ENCODE results near the gene KRTAP4-11. TPM values are rescaled to one million over a fixed set of nuclear protein-coding genes. Genes with fewer than 3 reads are reported as not detected.
"Not testable (repeated sequence)": the region's sequence is repeated elsewhere in the genome, so short reads cannot be mapped to it uniquely, and the experiment has no call there.

Gene KRTAP4-11
- total RNA-seq, 4 donors from 2014 or later: not detected

GRCh38 chr17:41103896-41104295, 14.3 kb downstream of the KRTAP4-11 start:
- DNase-seq: no peak
- no peaks in the 10 kb centered on the region for H3K4me1 ChIP-seq
- no peak for TF ChIP-seq POLR2A (IDR thresholded peaks at IDR 0.05)
- no peak for TF ChIP-seq CTCF (IDR thresholded peaks at IDR 0.05)
- H3K36me3 ChIP-seq: no peaks in the 10 kb centered on the region
- H3K27ac ChIP-seq: no peak overlapping the region
- intact Hi-C loops (cut with DNase I; ENCODE audit: low total_unique reads): no loop called here
- no peaks in the 10 kb centered on the region for H3K27me3 ChIP-seq
- H3K9me3 ChIP-seq: no peaks in the 10 kb centered on the region
- no peak overlapping the region for H3K4me3 ChIP-seq

- no peak within 1 kb of the TSS for H3K4me3 ChIP-seq
- H3K9me3 ChIP-seq: no peaks in the 10 kb centered on the region
- no peaks in the 10 kb centered on the region for H3K4me1 ChIP-seq
- no peak within 1 kb of the TSS for H3K27ac ChIP-seq
- no peak for DNase-seq
- intact Hi-C loops (cut with DNase I; ENCODE audit: low total_unique reads): no loop called here
- H3K27me3 ChIP-seq: no peaks in the 10 kb centered on the region
- TF ChIP-seq POLR2A (IDR thresholded peaks at IDR 0.05): no peak
- no peak for TF ChIP-seq CTCF (IDR thresholded peaks at IDR 0.05)
- no peaks in the 10 kb centered on the region for H3K36me3 ChIP-seq
These were observed 16.4 kb downstream of the KRTAP4-11 start, which contains the start of gene KRTAP4-16 for GRCh38 chr17:41101586-41102259. TSS of gene KRTAP4-16 (minus strand) at chr17:41102209. CDS start at chr17:41102209, 0 bp downstream.

- H3K27ac ChIP-seq; intact Hi-C loops (cut with DNase I; ENCODE audit: low total_unique reads): not testable (repeated sequence)
These were observed 18.3 kb downstream of the KRTAP4-11 start for GRCh38 chr17:41099682-41100480.

GRCh38 chr17:41098481-41098880, 19.7 kb downstream of the KRTAP4-11 start:
- Histone ChIP-seq H3K36me3 (no peaks in the 10 kb centered on the region), H3K27me3 (no peaks in the 10 kb centered on the region), H3K4me3 (no peak overlapping the region), H3K27ac (no peak overlapping the region), H3K4me1 (no peaks in the 10 kb centered on the region), H3K9me3 (no peaks in the 10 kb centered on the region)
- no peak for DNase-seq
- TF ChIP-seq CTCF (IDR thresholded peaks at IDR 0.05): no peak
- TF ChIP-seq POLR2A (IDR thresholded peaks at IDR 0.05): no peak
- intact Hi-C loops (cut with DNase I; ENCODE audit: low total_unique reads): no loop called here

More at GRCh38 chr17:41099682-41100480, 18.3 kb downstream of the KRTAP4-11 start:
- H3K4me1 ChIP-seq, DNase-seq, H3K27me3 ChIP-seq, H3K4me3 ChIP-seq, H3K36me3 ChIP-seq, H3K9me3 ChIP-seq: not testable (repeated sequence)

- H3K4me1 ChIP-seq: no peaks in the 10 kb centered on the region
- intact Hi-C loops (cut with DNase I; ENCODE audit: low total_unique reads): no loop called here
- TF ChIP-seq POLR2A (IDR thresholded peaks at IDR 0.05) (no peak), CTCF (IDR thresholded peaks at IDR 0.05) (no peak)
- H3K27me3 ChIP-seq: no peaks in the 10 kb centered on the region
- H3K4me3 ChIP-seq: no peak within 1 kb of the TSS
- H3K27ac ChIP-seq: no peak within 1 kb of the TSS
- H3K36me3 ChIP-seq: no peaks in the 10 kb centered on the region
- no peak for DNase-seq
- H3K9me3 ChIP-seq: no peaks in the 10 kb centered on the region
These were observed 20.1 kb downstream of the KRTAP4-11 start, which contains the start of gene KRTAP4-8 for GRCh38 chr17:41098042-41098441. TSS of gene KRTAP4-8 (minus strand) at chr17:41098142. CDS start at chr17:41098084, 58 bp downstream.

Data from uterus (tissue), 4 donors.